GM12875 (cell line): ENCODE results near the gene RAB31.

Experiments used
- H3K4me3 ChIP-seq: one replicate; pipeline ENCODE4 v1.5.1; 2011; ENCODE audit warnings: low read depth, low read length, control low read depth
- CTCF ChIP-seq: IDR thresholded peaks from 2 replicates; pipeline ENCODE4 v1.5.1; 2011; ENCODE audit warnings: low read depth, mild to moderate bottlenecking, control low read depth, inconsistent platforms, low read length, moderate library complexity, borderline replicate concordance; ENCODE audit not compliant: insufficient read depth

The RAB31 gene

GRCh38 chr18:9810994-9811705 is 103.0 kb downstream of the RAB31 start:
- H3K4me3 ChIP-seq: no peak overlapping the region
- TF ChIP-seq CTCF: no peak

GRCh38 chr18:9811978-9812377 is 103.9 kb downstream of the RAB31 start:
- TF ChIP-seq CTCF: no peak
- H3K4me3 ChIP-seq: no peak overlapping the region

- H3K4me3 ChIP-seq: no peak overlapping the region
- TF ChIP-seq CTCF: no peak
Observed at GRCh38 chr18:9814431-9814830, 106.3 kb downstream of the RAB31 start.

- H3K4me3 ChIP-seq: no peak overlapping the region
- no peak for TF ChIP-seq CTCF
Observed at GRCh38 chr18:9817286-9817685, 109.2 kb downstream of the RAB31 start.

- TF ChIP-seq CTCF: no peak
- no peak overlapping the region for H3K4me3 ChIP-seq
Observed at GRCh38 chr18:9817725-9818422, 109.8 kb downstream of the RAB31 start.

- H3K4me3 ChIP-seq: no peak overlapping the region
Observed at GRCh38 chr18:9818423-9818734, 110.3 kb downstream of the RAB31 start.

More at GRCh38 chr18:9818423-9818734, 110.3 kb downstream of the RAB31 start:
- TF ChIP-seq CTCF: no peak
